Embryonic facial prominence (tissue), 1 donor: ENCODE data around the gene SEMA6A.

Experiments used
- DNase-seq: peaks from one replicate; pipeline ENCODE4 v3.0.0-alpha.2; 2016; ENCODE audit errors: extremely low spot score

Gene SEMA6A

GRCh38 chr5:116465411-116465810 is 109.2 kb downstream of the SEMA6A start:
- DNase-seq = no peak

- DNase-seq = no peak
These were observed 110.4 kb downstream of the SEMA6A start for GRCh38 chr5:116464144-116464708.

- DNase-seq = no peak
These were observed 112.1 kb downstream of the SEMA6A start for GRCh38 chr5:116462500-116462899.

- DNase-seq = no peak
These were observed 115.3 kb downstream of the SEMA6A start for GRCh38 chr5:116459301-116459700.

- no peak for DNase-seq
These were observed 117.6 kb downstream of the SEMA6A start for GRCh38 chr5:116457062-116457461.

GRCh38 chr5:116456036-116456435 is 118.6 kb downstream of the SEMA6A start:
- DNase-seq = no peak

- no peak for DNase-seq
These were observed 119.6 kb downstream of the SEMA6A start for GRCh38 chr5:116455061-116455460.

GRCh38 chr5:116454417-116454927 is 120.2 kb downstream of the SEMA6A start:
- peak; percentile 86 for DNase-seq

- no peak for DNase-seq
These were observed 120.6 kb downstream of the SEMA6A start for GRCh38 chr5:116453988-116454411.

GRCh38 chr5:116452774-116453368 is 121.8 kb downstream of the SEMA6A start:
- DNase-seq = no peak

- DNase-seq = no peak
These were observed 122.6 kb downstream of the SEMA6A start for GRCh38 chr5:116451905-116452450.

GRCh38 chr5:116451066-116451465 is 123.6 kb downstream of the SEMA6A start:
- DNase-seq = no peak

- no peak for DNase-seq
These were observed 125.2 kb downstream of the SEMA6A start for GRCh38 chr5:116449458-116449857.

- no peak for DNase-seq
These were observed 125.7 kb downstream of the SEMA6A start for GRCh38 chr5:116448870-116449427.

- no peak for DNase-seq
These were observed 126.2 kb downstream of the SEMA6A start for GRCh38 chr5:116448450-116448849.

- no peak for DNase-seq
These were observed 128.1 kb downstream of the SEMA6A start for GRCh38 chr5:116446356-116447005.

GRCh38 chr5:116445311-116445710 is 129.3 kb downstream of the SEMA6A start:
- no peak for DNase-seq

GRCh38 chr5:116444373-116445295 is 130.0 kb downstream of the SEMA6A start:
- no peak for DNase-seq

GRCh38 chr5:116442931-116443551 is 131.6 kb downstream of the SEMA6A start:
- DNase-seq = no peak

- no peak for DNase-seq
These were observed 132.5 kb downstream of the SEMA6A start for GRCh38 chr5:116442095-116442534.

- DNase-seq = no peak
These were observed 133.4 kb downstream of the SEMA6A start for GRCh38 chr5:116441223-116441622.
